ENCODE measurements around the gene CTNND2.
"Not testable (repeated sequence)": the region's sequence is repeated elsewhere in the genome, so short reads cannot be mapped to it uniquely, and the experiment has no call there.

The CTNND2 gene

GRCh38 chr5:11658376-11658775 is 245.9 kb downstream of the CTNND2 start:
- no peak for DNase-seq

GRCh38 chr5:11656916-11657315 is 247.3 kb downstream of the CTNND2 start:
- DNase-seq = no peak

GRCh38 chr5:11655681-11656080 is 248.6 kb downstream of the CTNND2 start:
- DNase-seq = no peak

GRCh38 chr5:11650936-11651335 is 253.3 kb downstream of the CTNND2 start:
- no peak for DNase-seq

GRCh38 chr5:11646141-11646540 is 258.1 kb downstream of the CTNND2 start:
- DNase-seq = no peak

GRCh38 chr5:11642438-11642837 is 261.8 kb downstream of the CTNND2 start:
- no peak for DNase-seq

GRCh38 chr5:11640158-11640873 is 263.9 kb downstream of the CTNND2 start:
- DNase-seq = no peak

- DNase-seq = no peak
These were observed 281.5 kb downstream of the CTNND2 start for GRCh38 chr5:11622785-11623184.

GRCh38 chr5:11620172-11620571 is 284.1 kb downstream of the CTNND2 start:
- no peak for DNase-seq

- DNase-seq = no peak
These were observed 284.8 kb downstream of the CTNND2 start for GRCh38 chr5:11619339-11620024.

- DNase-seq = no peak
These were observed 287.2 kb downstream of the CTNND2 start for GRCh38 chr5:11617080-11617479.

GRCh38 chr5:11616624-11617023 is 287.6 kb downstream of the CTNND2 start:
- not testable (repeated sequence) for DNase-seq

GRCh38 chr5:11611011-11611410 is 293.2 kb downstream of the CTNND2 start:
- no peak for DNase-seq

- no peak for DNase-seq
These were observed 294.5 kb downstream of the CTNND2 start for GRCh38 chr5:11609570-11610303.

- DNase-seq = no peak
These were observed 295.7 kb downstream of the CTNND2 start for GRCh38 chr5:11608530-11608929.

- DNase-seq = no peak
These were observed 296.2 kb downstream of the CTNND2 start for GRCh38 chr5:11607944-11608483.

GRCh38 chr5:11602298-11602697 is 301.9 kb downstream of the CTNND2 start:
- no peak for DNase-seq

- no peak for DNase-seq
These were observed 304.7 kb downstream of the CTNND2 start for GRCh38 chr5:11599499-11599898.

- no peak for DNase-seq
These were observed 307.6 kb downstream of the CTNND2 start for GRCh38 chr5:11596657-11597071.

- no peak for DNase-seq
These were observed 308.1 kb downstream of the CTNND2 start for GRCh38 chr5:11596185-11596584.

- DNase-seq = no peak
These were observed 309.2 kb downstream of the CTNND2 start for GRCh38 chr5:11595045-11595444.

GRCh38 chr5:11594021-11594420 is 310.2 kb downstream of the CTNND2 start:
- DNase-seq = no peak

- DNase-seq = no peak
These were observed 313.8 kb downstream of the CTNND2 start for GRCh38 chr5:11590475-11590874.

- no peak for DNase-seq
These were observed 315.4 kb downstream of the CTNND2 start for GRCh38 chr5:11588803-11589202.

All from effector CD4-positive, alpha-beta T cell (primary cell).